Measurements from ENCODE around the gene SHMT1. TPM values are rescaled to one million over a fixed set of nuclear protein-coding genes. Genes with fewer than 3 reads are reported as not detected.
A peak's percentile ranks its signal among the peaks of the same experiment; 100 is the strongest.
"Not testable (repeated sequence)": the region's sequence is repeated elsewhere in the genome, so short reads cannot be mapped to it uniquely, and the experiment has no call there.

SHMT1 gene
- 18.4 TPM for polyA plus RNA-seq
- long read RNA-seq, donor 1, partial matches to known transcripts: 0 of 7 reads
- long read RNA-seq, donor 1, other reads (novel, unspliced or antisense): 0 of 7 reads
- long read RNA-seq, donor 2, partial matches to known transcripts: 0 of 6 reads
- long read RNA-seq, donor 2, other reads (novel, unspliced or antisense): 0 of 6 reads
- long read RNA-seq, donor 3: 0 reads
- long read RNA-seq, donor 4: 0 reads
- long read RNA-seq, donor 5, partial matches to known transcripts: 0 of 3 reads
- long read RNA-seq, donor 5, other reads (novel, unspliced or antisense): 0 of 3 reads
- long read RNA-seq, donor 6, transcript SHMT1-201 (12 exons, 2,464 nt): major isoform, 5 of 7 reads
- long read RNA-seq, donor 6, partial matches to known transcripts: 0 of 7 reads
- long read RNA-seq, donor 6, other reads (novel, unspliced or antisense): 0 of 7 reads
- long read RNA-seq, donor 7: 0 reads
- long read RNA-seq, donor 8, partial matches to known transcripts: 0 of 9 reads
- long read RNA-seq, donor 8, other reads (novel, unspliced or antisense): 0 of 9 reads
- long read RNA-seq, donor 9, partial matches to known transcripts: 0 of 3 reads
- long read RNA-seq, donor 9, other reads (novel, unspliced or antisense): 0 of 3 reads
- long read RNA-seq, donor 10, partial matches to known transcripts: 0 of 6 reads
- long read RNA-seq, donor 10, other reads (novel, unspliced or antisense): 0 of 6 reads
- long read RNA-seq, donor 11, partial matches to known transcripts: 0 of 3 reads
- long read RNA-seq, donor 11, other reads (novel, unspliced or antisense): 0 of 3 reads

GRCh38 chr17:18363101-18364049 lies at the start of gene SHMT1:
Gene SHMT1 (minus strand): TSS chr17:18363550. CDS start chr17:18355981, 7,569 bp downstream.
- Histone ChIP-seq H3K36me3 (ENCODE audit: control insufficient read depth, insufficient read depth, low read length) (no peaks in the 10 kb centered on the region), H3K4me1 (ENCODE audit: control insufficient read depth, insufficient read depth, low read length) (peaks cover 5% of the 10 kb centered on the region), H3K27ac (ENCODE audit: low read length) (no peak within 1 kb of the TSS), H3K4me3 (ENCODE audit: low read length) (peak within 1 kb of the TSS; percentile 74), H3K9me3 (ENCODE audit: control insufficient read depth, low read depth, low read length) (no peaks in the 10 kb centered on the region), H3K27me3 (ENCODE audit: control insufficient read depth, insufficient read depth, low read length) (no peaks in the 10 kb centered on the region)
- 29% methylated on average over 1 of the region's 76 CpGs for WGBS (ENCODE audit: insufficient coverage, low lambda C conversion rate)
- peak; percentile 83 to 92 for DNase-seq

GRCh38 chr17:18412001-18412538 lies 48.7 kb upstream of the SHMT1 start:
- H3K9me3 ChIP-seq (ENCODE audit: control insufficient read depth, low read depth, low read length); DNase-seq; H3K27ac ChIP-seq (ENCODE audit: low read length); H3K36me3 ChIP-seq (ENCODE audit: control insufficient read depth, insufficient read depth, low read length); H3K27me3 ChIP-seq (ENCODE audit: control insufficient read depth, insufficient read depth, low read length); H3K4me1 ChIP-seq (ENCODE audit: control insufficient read depth, insufficient read depth, low read length): not testable (repeated sequence)
- H3K4me3 ChIP-seq (ENCODE audit: low read length): peak overlapping the region; percentile 49
- no CpG with 5 or more reads among the region's 32 CpGs for WGBS (ENCODE audit: insufficient coverage, low lambda C conversion rate)

GRCh38 chr17:18411377-18411864 lies 48.1 kb upstream of the SHMT1 start:
- WGBS (ENCODE audit: insufficient coverage, low lambda C conversion rate): 3% methylated on average over 18 of the region's 25 CpGs
- H3K4me3 ChIP-seq (ENCODE audit: low read length): peak overlapping the region; percentile 49
- peak overlapping the region; percentile 80 for H3K27ac ChIP-seq (ENCODE audit: low read length)

GRCh38 chr17:18410736-18411135 lies 47.4 kb upstream of the SHMT1 start:
- H3K36me3 ChIP-seq (ENCODE audit: control insufficient read depth, insufficient read depth, low read length); H3K27me3 ChIP-seq (ENCODE audit: control insufficient read depth, insufficient read depth, low read length); H3K9me3 ChIP-seq (ENCODE audit: control insufficient read depth, low read depth, low read length); H3K4me1 ChIP-seq (ENCODE audit: control insufficient read depth, insufficient read depth, low read length): not testable (repeated sequence)
- peak; percentile 5 to 20 for DNase-seq
- 4% methylated on average over 8 of the region's 11 CpGs for WGBS (ENCODE audit: insufficient coverage, low lambda C conversion rate)
- peak overlapping the region; percentile 49 for H3K4me3 ChIP-seq (ENCODE audit: low read length)
- peak overlapping the region; percentile 80 for H3K27ac ChIP-seq (ENCODE audit: low read length)

More at GRCh38 chr17:18411377-18411864, 48.1 kb upstream of the SHMT1 start:
- H3K36me3 ChIP-seq (ENCODE audit: control insufficient read depth, insufficient read depth, low read length); H3K4me1 ChIP-seq (ENCODE audit: control insufficient read depth, insufficient read depth, low read length); H3K9me3 ChIP-seq (ENCODE audit: control insufficient read depth, low read depth, low read length); H3K27me3 ChIP-seq (ENCODE audit: control insufficient read depth, insufficient read depth, low read length): not testable (repeated sequence)
- peak; percentile 5 to 56 for DNase-seq

- H3K4me3 ChIP-seq (ENCODE audit: low read length); H3K36me3 ChIP-seq (ENCODE audit: control insufficient read depth, insufficient read depth, low read length); H3K27me3 ChIP-seq (ENCODE audit: control insufficient read depth, insufficient read depth, low read length); DNase-seq; H3K9me3 ChIP-seq (ENCODE audit: control insufficient read depth, low read depth, low read length); H3K4me1 ChIP-seq (ENCODE audit: control insufficient read depth, insufficient read depth, low read length); H3K27ac ChIP-seq (ENCODE audit: low read length): not testable (repeated sequence)
- 40% methylated on average over 1 of the region's 6 CpGs for WGBS (ENCODE audit: insufficient coverage, low lambda C conversion rate)
These were observed 46.0 kb upstream of the SHMT1 start for GRCh38 chr17:18409321-18409720.

- H3K27me3 ChIP-seq (ENCODE audit: control insufficient read depth, insufficient read depth, low read length); H3K27ac ChIP-seq (ENCODE audit: low read length); H3K9me3 ChIP-seq (ENCODE audit: control insufficient read depth, low read depth, low read length); H3K4me3 ChIP-seq (ENCODE audit: low read length); DNase-seq; H3K4me1 ChIP-seq (ENCODE audit: control insufficient read depth, insufficient read depth, low read length); H3K36me3 ChIP-seq (ENCODE audit: control insufficient read depth, insufficient read depth, low read length): not testable (repeated sequence)
- no CpG with 5 or more reads among the region's 3 CpGs for WGBS (ENCODE audit: insufficient coverage, low lambda C conversion rate)
These were observed 45.6 kb upstream of the SHMT1 start for GRCh38 chr17:18408906-18409305.

GRCh38 chr17:18403604-18404003 lies 40.3 kb upstream of the SHMT1 start:
- DNase-seq; H3K4me1 ChIP-seq (ENCODE audit: control insufficient read depth, insufficient read depth, low read length); H3K27ac ChIP-seq (ENCODE audit: low read length); H3K27me3 ChIP-seq (ENCODE audit: control insufficient read depth, insufficient read depth, low read length); H3K4me3 ChIP-seq (ENCODE audit: low read length); H3K9me3 ChIP-seq (ENCODE audit: control insufficient read depth, low read depth, low read length); H3K36me3 ChIP-seq (ENCODE audit: control insufficient read depth, insufficient read depth, low read length): not testable (repeated sequence)
- WGBS (ENCODE audit: insufficient coverage, low lambda C conversion rate): no CpG with 5 or more reads among the region's 5 CpGs

GRCh38 chr17:18403166-18403565 lies 39.8 kb upstream of the SHMT1 start:
- not testable (repeated sequence) for H3K4me1 ChIP-seq (ENCODE audit: control insufficient read depth, insufficient read depth, low read length); H3K4me3 ChIP-seq (ENCODE audit: low read length); H3K27me3 ChIP-seq (ENCODE audit: control insufficient read depth, insufficient read depth, low read length); H3K27ac ChIP-seq (ENCODE audit: low read length); H3K36me3 ChIP-seq (ENCODE audit: control insufficient read depth, insufficient read depth, low read length); H3K9me3 ChIP-seq (ENCODE audit: control insufficient read depth, low read depth, low read length); DNase-seq
- no CpG with 5 or more reads among the region's 5 CpGs for WGBS (ENCODE audit: insufficient coverage, low lambda C conversion rate)

GRCh38 chr17:18401872-18402590 lies 38.7 kb upstream of the SHMT1 start:
- H3K4me3 ChIP-seq (ENCODE audit: low read length); H3K9me3 ChIP-seq (ENCODE audit: control insufficient read depth, low read depth, low read length); H3K27ac ChIP-seq (ENCODE audit: low read length); H3K36me3 ChIP-seq (ENCODE audit: control insufficient read depth, insufficient read depth, low read length); H3K27me3 ChIP-seq (ENCODE audit: control insufficient read depth, insufficient read depth, low read length); DNase-seq; H3K4me1 ChIP-seq (ENCODE audit: control insufficient read depth, insufficient read depth, low read length): not testable (repeated sequence)
- WGBS (ENCODE audit: insufficient coverage, low lambda C conversion rate): 83% methylated on average over 2 of the region's 7 CpGs
